DMS114 treated with DMSO at 0.1 percent for 48 hours (cell line): ENCODE data around the gene ASTN2.

Source experiments
- DNase-seq: peaks from one replicate; lab custom pipeline; 2025; ENCODE audit not compliant: unreplicated experiment; lab: John Stamatoyannopoulos, UW

ASTN2 gene

DNA sequence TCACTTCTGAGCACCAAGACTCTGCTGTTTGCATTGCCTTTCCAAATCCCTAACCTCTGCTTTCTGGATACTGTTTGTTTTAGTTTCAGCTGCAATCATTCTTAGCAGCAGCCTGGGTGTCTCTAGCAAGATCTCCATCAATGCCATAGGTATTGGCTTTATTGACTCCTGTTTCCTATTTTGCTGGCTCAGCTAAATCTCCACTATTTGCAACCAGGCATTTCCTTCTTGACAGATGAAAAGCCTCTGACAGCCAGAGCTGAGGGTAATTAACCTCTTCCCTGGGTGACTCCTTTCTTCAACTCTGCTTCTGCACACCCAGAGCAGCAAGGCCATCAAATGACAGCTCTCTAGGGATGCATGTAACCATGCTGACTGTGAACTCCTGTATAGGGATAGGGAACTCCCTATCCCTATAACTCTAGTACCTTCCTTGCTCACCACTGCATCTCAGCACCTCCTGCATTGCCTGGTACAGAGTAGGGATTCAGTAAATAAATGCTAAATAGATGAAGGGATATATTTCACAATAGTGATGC lies 434.2 kb downstream of the ASTN2 start:
- DNase-seq, result no peak

DNA sequence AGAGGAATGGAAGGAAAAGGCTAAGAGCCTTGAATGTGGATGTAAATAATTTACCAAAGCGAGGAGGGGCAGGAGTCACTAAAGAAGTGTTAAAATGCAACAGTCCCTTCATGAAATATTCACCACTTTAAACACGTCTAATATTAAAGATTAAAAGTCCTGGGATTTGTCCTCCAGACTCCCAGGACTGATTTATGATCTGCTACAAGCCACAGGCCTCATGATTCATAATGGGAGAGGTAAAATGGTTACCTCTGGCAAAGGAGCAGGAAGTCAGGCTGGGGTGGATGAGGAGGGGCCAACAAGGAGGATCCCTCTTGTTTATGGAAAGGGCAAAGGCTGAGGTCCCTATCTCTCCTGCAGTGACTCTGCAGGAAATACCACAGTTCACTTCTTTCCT lies 435.4 kb downstream of the ASTN2 start:
- no peak for DNase-seq

DNA sequence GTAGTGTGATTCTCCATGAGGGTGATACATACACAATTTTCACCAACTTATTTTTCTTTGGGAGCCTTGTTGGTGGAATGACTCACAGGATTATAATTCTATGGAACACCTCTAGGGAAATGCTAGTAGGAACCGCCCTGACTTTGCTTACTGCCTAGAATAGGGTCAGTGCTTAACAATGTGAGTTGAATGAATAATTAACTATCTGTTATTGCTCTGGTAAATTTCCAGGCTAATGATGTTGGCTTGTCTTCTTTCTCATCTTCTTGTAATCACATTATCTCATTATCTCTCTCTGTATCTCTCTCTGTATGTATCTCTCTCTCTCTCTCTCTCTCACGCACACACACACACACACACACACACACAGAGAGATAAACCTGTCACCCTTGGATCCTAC lies 436.7 kb downstream of the ASTN2 start:
- DNase-seq, result no peak

DNA sequence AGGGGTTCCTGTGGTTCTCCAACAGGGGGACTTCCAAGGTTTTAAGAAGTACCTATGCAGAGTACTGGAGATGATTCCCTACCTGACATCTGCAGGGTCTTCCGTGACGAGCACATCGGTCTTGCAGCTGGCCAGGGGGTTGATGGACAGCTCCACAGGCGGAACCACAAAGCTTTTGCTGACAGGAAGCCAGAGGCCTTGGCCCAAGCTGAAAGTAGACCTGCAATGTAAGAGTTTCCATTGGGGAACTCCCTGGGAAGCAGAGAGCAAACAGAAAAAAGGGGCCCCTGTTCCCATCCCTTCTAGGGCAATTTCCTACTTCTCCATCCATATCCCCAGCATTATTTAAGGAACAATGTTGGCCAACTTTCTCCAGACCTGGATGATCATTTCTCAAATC lies 439.7 kb downstream of the ASTN2 start:
- DNase-seq, result no peak

DNA sequence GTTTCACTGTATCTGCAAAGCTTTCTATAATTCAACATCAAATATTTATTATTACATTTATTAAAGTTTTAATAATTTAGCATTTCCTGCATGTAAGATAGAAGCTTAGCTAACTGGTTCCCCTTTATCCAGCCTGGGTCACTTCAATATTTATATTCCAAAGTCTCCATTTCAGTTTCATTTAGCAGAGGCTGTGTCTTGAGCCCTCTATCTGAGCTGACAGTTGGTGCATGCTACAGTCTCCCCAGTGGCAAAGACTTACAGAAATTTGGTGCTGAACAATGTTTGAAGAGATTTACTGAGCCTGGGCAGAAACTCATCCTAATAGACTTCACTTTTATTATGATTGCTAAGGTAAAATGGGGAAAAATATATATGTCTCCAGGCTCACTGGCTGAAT lies 448.7 kb downstream of the ASTN2 start:
- DNase-seq, result no peak

DNA sequence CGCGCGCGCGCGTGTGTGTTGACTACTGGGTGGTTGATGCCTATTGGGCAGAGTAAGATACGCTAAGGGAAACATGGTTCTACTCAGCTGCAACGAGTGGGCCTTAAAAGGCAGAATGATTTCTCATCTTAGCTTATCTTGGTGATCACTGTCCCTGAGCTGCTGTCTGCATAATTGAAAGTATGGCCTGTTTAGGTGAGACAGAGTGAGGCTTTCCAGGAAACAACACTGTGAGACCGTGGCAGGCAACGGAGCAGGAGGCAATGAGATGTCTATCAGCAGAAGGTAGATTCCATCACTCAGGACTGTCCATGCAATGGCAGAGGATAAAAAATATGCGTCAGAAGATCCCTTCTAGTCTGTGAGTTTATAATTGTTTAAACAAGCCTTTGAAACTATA lies 450.6 kb downstream of the ASTN2 start:
- DNase-seq, result no peak

DNA sequence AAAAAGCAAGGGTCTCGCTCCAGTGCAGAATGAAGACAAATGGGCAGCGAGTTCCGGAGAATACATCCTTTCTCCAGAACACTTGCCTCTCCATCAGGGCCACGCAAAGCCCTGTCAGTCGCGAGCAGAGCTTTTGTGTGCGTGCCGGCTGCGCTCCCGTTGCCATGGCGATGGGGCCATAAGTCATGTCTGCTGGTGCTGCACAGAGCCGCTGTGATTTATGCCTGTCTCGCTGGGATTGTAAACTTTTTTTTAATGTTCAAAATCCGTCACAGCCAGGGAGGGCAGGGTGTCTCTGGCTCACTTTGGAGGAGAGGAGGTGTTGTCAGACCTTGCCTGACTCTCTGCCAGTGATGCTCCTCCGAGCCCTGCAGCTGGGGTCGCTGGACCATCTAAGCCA lies 455.0 kb downstream of the ASTN2 start:
- DNase-seq, result no peak

DNA sequence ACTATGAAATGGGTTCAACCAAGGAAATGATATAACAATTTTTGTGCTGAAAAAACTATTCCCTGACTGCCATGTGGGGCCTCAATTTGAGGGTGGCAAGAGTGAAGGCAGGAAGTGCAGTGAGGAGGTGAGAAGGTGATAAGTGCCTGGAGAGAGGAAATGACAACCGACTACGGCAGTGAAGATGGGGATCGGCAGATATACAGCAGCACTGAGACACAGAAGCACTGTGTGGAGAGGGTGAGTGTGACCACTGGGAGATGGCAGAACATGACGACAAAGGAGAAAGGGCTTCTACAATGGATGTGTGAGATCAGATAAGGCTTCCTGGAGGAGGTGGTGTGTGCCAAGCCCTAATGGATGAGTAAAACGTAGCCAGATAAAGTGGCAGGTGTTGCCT lies 456.0 kb downstream of the ASTN2 start:
- no peak for DNase-seq

DNA sequence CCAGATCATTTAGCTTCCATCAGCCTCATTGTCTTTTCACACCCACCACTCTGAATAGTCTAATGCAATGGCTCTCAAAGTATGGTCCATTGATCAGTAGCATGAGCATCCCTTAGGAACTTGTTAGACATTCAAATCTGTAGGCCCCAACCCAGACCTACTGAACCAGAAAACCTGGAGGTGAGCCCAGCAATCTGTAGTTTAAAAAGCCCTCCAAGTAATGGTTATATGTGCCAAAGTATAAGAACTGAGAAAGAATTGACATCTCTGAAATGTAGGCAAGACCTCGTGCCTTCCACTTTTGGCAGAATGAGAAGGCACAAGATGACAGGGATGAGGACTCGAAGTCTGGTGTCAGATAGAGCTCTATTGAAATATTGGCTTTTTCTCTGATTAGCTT lies 460.1 kb downstream of the ASTN2 start:
- DNase-seq, result no peak

DNA sequence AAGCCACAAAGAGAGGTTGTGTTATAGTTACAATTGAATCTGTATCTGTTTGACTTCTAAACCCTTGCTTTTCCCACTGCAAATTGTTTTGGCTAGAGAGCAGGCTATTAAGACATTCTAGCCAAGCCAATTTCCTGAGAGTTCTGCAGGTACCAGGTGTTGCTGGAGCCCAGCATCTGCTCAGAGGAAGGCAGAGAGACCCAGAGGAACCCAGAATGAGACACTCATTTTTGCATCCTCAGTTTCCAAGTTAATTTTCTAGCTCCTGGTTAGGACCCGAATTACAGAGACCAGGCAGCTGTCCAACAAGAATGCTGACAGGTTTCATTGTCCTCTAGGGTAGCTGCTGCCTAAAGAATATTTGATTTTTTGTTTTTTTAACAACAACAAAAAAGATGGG lies 461.6 kb downstream of the ASTN2 start:
- no peak for DNase-seq

DNA sequence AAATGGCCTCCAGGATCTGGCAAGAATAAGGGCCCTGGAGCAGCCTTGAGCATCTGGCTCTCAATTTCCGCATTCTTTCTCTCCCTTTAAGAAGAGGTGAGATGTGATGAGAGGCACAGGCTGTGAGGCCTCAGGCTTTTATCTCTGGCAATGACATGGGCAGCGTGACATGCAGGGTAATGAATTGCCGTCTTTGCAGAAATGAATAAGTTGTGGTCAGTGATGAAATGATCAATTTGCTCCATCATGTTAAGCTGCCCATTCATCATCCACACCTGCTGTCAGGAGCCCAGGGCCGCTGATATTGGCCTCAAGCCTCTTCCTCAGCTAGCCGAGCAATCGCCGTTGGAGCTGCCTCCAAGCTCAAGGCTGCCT lies 462.4 kb downstream of the ASTN2 start:
- DNase-seq, result no peak

DNA sequence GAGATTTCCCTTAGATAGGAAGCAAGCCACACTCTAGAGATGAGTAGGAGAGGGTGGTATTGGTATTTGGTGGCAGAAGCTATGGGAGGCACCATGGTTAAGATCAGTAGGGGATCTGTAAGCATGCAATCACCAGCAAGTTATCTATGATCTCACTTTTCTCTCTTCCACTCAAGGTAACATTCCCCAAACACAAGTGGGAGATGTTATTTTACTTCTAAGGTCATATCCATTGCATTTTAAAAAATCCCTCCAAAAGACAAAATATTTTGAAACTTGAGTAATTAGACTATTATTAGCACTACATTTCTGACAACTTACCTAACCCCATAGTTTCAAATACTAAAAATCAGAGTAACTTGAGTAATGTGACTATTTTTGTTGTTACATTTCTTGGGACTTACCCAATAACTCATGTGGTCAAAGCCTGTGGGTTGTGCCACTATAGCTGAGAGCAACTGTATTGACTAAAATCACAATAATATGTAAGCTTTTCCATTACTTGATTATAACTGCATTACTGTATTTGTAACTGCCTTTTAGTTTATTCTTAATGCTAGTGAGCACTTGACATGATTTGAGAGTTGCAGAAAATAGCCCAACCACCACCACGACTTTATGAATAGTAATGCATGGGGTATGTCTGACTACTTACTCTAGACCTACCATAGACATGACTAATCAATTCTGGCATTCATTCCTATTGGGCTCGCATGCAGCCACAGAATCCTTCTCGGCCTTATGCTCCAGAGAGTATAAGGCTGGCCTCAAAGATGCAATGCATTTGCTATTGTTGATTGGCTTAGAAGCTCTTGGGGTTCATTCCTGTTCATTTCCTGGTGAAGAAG lies 463.0 kb downstream of the ASTN2 start:
- no peak for DNase-seq

DNA sequence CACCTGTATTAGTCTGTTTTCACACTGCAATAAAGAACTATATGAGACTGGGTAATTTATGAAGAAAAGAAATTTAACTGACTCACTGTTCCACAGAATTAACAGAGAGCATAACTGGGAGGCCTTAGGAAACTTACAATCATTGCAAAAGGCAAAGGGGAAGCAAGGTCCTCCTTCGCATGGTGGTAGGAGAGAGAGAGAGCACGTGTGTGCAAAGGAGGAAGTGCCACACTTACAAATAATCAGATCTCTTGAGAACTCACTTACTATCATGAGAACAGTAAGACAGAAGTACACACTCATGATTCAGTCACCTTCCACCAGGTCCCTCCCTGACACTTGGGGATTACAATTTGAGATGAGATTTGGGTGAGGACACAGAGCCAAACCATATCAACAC lies 469.0 kb downstream of the ASTN2 start:
- DNase-seq, result no peak

DNA sequence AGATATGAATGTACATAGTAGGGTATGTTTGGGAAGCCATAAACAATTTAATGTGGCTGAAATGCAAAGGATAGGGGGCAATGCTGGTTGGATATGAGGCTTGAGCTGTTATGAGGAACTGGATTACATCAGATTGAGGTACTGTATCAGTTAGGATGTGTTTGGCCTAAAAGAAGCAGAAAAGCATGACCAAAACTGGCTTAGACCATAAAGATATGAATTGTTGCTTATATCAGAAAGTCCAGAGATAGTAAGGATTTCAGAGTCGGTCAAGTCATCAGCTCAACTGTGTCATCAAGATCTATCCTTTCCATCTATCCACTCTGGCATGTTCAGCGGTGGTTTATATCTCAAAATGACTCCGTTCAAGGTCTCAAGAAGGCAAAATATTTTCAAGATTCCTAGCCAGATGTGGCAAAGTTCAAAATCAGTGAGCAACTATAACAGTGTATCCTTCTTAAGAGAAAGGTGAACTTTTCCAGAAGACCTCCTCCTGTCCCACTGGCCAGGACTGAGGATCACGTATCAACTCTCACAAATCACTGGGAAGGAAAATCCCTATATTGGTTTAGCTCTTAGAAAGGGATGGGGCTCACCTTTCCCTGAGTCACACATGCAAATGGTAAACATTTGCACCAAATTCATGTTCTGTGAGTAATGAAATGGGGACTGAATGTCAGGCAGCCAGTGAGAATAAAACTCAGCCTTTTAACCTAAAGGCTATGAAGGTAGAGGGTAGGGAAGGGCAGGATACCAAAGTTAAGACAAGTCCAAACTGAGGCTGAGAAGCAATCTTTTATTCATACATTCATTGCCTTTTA lies 469.9 kb downstream of the ASTN2 start:
- DNase-seq, result no peak

DNA sequence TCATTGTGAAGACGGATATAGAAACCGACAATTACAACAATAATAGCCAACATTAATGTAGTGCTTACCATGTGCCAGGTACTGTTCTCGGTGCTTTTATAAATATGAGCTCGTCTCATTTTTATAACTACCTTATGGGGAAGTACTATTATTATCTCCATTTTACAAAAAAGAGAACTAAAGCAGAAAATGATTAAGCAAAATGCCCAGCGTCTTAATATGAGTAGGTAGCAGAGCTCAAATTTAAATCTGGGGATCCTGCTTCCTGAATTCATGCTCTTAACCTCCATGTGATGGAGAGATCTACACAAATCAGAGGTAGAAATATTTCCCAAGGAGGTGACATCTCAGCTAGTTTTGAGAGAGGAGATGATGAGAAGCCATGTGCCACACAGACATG lies 470.9 kb downstream of the ASTN2 start:
- no peak for DNase-seq

DNA sequence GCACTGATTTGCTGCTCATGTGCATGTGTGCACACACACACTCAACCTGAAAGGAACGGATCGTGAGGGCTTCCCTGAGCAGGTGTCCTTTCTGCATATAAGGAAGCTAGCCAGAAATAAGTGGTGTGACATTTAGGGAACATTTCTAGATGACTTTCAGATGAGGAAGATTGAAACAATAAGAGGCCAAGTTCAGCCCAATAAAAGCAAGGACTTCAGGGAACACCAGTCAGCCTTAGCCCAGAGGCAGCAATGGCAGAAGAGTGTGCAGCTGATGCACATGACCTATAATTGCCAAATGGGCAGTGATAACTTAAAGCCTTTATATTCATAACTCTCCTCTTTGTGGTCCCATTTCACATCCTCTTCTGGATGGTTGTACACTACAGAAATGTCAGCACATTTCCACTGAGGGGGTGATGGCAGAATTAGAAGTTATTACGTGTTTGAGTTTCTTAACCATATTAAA lies 472.2 kb downstream of the ASTN2 start:
- no peak for DNase-seq

DNA sequence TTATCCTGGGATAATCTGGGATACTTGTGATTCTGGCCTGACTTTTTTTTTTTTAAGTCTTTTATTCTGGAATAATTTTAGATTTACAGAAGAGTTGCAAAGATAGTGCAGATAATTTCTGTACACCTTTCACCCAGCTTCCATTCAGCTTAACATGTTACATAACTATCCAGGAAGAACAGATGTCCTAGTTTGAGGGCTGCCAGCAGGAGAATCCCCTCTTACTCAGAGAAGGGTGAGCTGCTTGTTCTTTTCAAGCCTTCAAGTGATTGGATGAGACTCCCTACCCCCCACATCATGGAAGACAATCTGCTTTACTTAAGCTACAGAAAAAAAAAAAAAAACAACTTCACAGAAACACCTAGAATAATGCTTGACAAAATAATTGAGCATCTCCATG lies 473.6 kb downstream of the ASTN2 start:
- no peak for DNase-seq

DNA sequence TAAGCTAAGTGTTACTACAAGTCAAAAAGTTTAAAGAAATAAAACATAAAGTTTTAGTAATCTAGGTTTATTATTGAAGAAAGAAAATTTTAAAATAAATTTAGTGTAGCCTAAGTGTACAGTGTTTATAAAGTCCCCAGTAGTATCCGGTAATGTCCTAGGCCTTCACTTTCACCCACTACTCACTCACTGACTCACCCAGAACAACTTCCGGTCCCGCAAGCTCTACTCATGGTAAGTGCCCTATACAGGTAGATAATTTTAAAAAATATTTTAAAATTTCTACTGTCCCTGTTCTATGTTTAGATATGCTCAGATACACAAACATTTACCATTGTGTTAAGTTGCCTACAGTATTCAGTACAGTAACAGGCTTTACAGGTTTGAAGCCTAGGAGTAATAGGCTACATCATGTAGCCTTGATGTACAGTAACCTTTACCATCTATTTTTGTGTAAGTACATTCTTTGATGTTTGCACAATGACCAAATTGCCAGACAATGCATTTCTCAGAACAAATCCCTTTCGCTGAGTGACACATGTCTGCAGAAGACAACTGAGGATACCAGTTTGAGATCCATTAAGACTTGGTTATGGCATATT lies 474.1 kb downstream of the ASTN2 start:
- DNase-seq, result no peak

DNA sequence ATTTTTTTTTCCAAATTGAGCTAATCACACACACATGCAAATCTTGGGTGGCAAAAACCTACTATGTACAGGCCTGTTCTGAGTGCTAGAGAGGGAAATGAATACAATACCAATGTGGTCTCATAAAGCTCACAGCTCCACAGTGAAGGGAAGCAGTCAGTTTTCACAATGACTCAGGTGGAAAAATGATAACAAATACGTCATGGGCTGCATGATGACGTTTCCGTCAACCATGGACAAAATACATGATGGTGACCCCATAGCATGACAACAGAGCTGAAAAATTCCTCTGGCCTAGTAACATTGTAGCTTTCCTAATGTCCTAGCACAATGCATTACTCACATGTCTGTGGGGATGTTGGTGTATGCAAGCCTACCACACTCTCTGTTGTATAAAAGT lies 475.2 kb downstream of the ASTN2 start:
- no peak for DNase-seq

DNA sequence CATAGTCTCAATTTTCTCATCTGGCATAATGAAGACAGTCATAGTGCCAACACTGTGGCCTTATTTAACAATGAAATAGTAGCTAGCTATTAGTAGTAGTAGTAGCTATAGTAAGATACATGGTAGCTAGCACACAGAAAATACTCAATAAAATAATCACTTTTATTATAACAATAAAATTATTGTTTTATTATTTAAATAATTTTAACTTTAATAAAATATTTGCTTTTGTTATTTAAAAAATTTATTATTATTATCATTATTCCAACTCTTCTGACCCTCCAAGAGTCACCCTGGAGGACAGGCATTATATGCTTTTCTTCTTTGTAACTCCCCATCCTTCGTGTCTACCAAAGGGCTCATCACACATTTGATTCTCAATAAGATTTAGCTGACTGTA lies 475.7 kb downstream of the ASTN2 start:
- no peak for DNase-seq

DNA sequence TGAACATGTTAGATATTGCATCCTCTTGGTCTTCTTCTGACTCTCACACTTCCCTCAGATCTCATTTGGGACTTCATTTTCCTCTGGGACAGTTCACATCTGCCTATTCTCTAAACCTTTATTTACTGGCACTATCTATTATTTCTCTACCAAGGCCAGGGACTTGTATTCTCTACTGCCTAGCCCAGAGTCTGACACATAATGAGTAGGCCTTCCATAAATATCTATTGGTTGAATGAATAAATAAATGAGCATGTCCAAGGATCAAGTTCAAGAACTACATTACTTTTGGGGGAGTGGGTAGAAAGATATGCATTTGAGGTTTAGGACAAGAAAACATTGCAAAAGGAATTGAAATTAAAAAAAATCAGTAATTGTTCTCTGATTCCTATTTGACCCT lies 477.5 kb downstream of the ASTN2 start:
- no peak for DNase-seq
